ENCODE data around the gene MYRIP. TPM values are rescaled to one million over a fixed set of nuclear protein-coding genes. Genes with fewer than 3 reads are reported as not detected.

MYRIP gene
- total and polyA plus RNA-seq, 11 donors = 0.42 to 2.2 (median 0.90) TPM

DNA sequence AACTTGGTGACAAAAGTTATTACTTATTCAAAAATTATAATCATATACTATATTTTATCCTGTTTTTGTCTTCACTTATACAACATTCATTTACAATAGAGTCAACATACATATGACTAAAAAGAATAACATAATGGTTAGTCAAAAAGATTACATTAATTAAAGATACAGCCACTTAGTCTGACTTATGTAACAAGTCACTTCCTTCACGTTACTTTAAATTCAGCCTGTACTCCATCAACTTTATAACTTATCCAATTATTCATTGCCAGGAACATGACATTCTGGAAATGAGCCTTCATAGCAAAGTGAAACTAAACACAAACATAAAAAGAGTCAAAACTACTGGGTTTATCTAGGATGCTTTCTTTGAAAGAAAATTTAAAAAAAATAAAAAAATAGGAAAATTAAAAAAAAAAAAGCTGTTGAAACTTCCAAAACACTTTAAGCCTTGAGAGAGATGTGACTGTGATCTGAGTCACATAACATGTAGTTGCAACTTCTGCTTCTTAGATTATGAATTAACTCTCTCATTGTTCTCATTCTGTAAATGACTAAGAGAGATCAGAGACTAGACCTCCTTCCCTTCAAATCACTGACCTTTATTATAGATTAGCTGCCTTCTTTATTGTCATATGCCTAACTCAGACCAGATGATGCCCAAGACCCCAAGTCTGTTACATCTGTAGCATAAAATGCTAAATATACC is 107.8 kb downstream of the MYRIP start:
- Histone ChIP-seq H3K4me3 (no peak overlapping the region), H3K36me3 (no peaks in the 10 kb centered on the region), H3K27ac (no peak overlapping the region), H3K27me3 (no peaks in the 10 kb centered on the region), H3K4me1 (peaks cover 0 to 2% (median 0%) of the 10 kb centered on the region in 12 donors), H3K9me3 (no peaks in the 10 kb centered on the region)
- TF ChIP-seq POLR2A (IDR thresholded peaks at IDR 0.05) = no peak
- TF ChIP-seq CTCF (IDR thresholded peaks at IDR 0.05) = no peak
- DNase-seq (no peak), ATAC-seq (no peak)
- 54 to 61% (median 59%) methylated on average over 1 of the region's 1 CpG for whole genome bisulfite sequencing, 4 donors
- intact Hi-C loops (cut with DNase I) = no loop called here

- TF ChIP-seq CTCF (IDR thresholded peaks at IDR 0.05) = no peak
- no peak for TF ChIP-seq POLR2A (IDR thresholded peaks at IDR 0.05)
- Histone ChIP-seq H3K9me3 (peaks cover 0 to 8% (median 0%) of the 10 kb centered on the region in 12 donors), H3K4me3 (no peak overlapping the region), H3K27me3 (no peaks in the 10 kb centered on the region), H3K4me1 (no peaks in the 10 kb centered on the region), H3K27ac (no peak overlapping the region), H3K36me3 (no peaks in the 10 kb centered on the region)
- intact Hi-C loops (cut with DNase I) = no loop called here
- ATAC-seq (no peak), DNase-seq (no peak)
- WGBS, 4 donors = 86 to 96% (median 93%) methylated on average over 2 of the region's 2 CpGs
These were observed 109.9 kb downstream of the MYRIP start for GRCh38 chr3:39919281-39919680.

GRCh38 chr3:39920271-39920670 is 110.9 kb downstream of the MYRIP start:
- ATAC-seq = no peak
- H3K27me3 ChIP-seq = no peaks in the 10 kb centered on the region
- H3K27ac ChIP-seq = no peak overlapping the region
- H3K4me1 ChIP-seq = no peaks in the 10 kb centered on the region
- no peak for DNase-seq
- H3K36me3 ChIP-seq = no peaks in the 10 kb centered on the region
- H3K9me3 ChIP-seq = peaks cover 0 to 17% (median 0%) of the 10 kb centered on the region in 12 donors
- TF ChIP-seq CTCF (IDR thresholded peaks at IDR 0.05) (no peak), POLR2A (IDR thresholded peaks at IDR 0.05) (no peak)
- 86 to 98% (median 92%) methylated on average over 1 of the region's 1 CpG for WGBS, 4 donors
- intact Hi-C loops (cut with DNase I) = no loop called here
- no peak overlapping the region for H3K4me3 ChIP-seq

DNA sequence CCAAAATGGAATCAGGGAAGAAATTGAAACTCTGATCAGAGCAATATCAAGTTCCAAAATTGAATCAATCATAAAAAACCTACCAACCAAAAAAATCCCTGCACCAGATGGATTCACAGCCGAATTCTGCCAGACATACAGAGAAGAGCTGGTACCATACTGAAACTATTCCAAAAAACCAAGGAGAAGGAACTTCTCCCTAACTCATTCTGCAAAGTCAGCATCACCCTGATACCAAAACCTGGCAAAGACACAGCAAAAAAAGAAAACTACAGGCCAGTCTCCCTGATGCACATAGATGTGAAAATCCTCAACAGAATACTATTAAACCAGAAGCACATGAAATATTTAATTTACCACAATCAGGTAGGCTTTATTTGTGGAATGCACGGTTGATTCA is 118.1 kb downstream of the MYRIP start:
- intact Hi-C loops (cut with DNase I) = no loop called here
- Histone ChIP-seq H3K9me3 (peaks cover 0 to 38% (median 5%) of the 10 kb centered on the region in 12 donors), H3K27ac (no peak overlapping the region), H3K36me3 (no peaks in the 10 kb centered on the region), H3K4me3 (no peak overlapping the region), H3K4me1 (no peaks in the 10 kb centered on the region), H3K27me3 (no peaks in the 10 kb centered on the region)
- DNase-seq = no peak
- TF ChIP-seq CTCF (IDR thresholded peaks at IDR 0.05) = no peak
- no peak for ATAC-seq
- WGBS, 4 donors = 44 to 81% (median 68%) methylated on average over 2 of the region's 2 CpGs
